ENCODE data around the gene NUBP1. TPM values are rescaled to one million over a fixed set of nuclear protein-coding genes. Genes with fewer than 3 reads are reported as not detected.
A peak's percentile ranks its signal among the peaks of the same experiment; 100 is the strongest.

Gene NUBP1
- polyA plus RNA-seq: 46.8 TPM

DNA sequence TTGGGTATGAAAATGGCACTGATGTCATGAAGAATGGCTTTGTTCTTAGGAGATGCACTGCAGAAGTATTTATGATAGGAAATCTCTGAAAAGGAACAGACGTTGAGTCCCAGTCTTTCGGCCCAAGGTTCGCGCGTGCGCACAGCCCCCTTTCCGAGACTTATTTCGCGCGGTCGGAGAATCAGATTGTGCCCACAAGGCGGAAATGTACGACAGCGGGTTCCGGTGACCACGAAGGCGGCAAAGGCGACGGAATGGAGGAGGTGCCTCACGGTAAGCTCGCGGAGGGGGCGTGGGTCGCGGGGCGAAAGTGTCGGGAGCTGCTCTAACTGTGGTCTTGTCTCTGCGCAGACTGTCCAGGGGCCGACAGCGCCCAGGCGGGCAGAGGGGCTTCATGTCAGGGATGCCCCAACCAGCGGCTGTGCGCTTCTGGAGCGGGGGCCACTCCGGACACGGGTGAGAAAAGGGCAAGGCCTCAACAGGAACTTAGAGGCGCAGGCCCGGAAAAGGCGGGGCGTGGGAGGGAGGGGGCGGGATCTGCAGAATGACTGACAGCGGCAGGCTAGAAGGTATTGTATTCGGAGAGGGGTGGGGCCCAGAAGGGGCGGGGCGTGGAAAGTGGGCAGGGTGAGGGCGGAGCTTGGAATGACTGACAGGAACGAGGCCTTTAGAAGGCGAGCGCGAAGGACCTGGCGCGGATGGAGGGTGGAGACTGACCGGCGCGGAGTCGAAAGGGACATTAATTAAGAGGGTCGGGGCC is at the start of gene NUBP1:
NUBP1 (plus strand) TSS at position 233 of the 760 bp plus-strand sequence; CDS start at position 255, 22 bp downstream.
- Mint-ChIP-seq H3K27me3 (no peaks in the 10 kb centered on the region), H3K4me1 (peaks cover 25 to 32% (median 27%) of the 10 kb centered on the region in 3 donors), H3K4me3 (peak within 1 kb of the TSS; percentile 85 to 98 (median 96)), H3K27ac (peak within 1 kb of the TSS; percentile 89 to 100 (median 98)), H3K9me3 (no peaks in the 10 kb centered on the region), H3K36me3 (peaks cover 4% of the 10 kb centered on the region)

DNA sequence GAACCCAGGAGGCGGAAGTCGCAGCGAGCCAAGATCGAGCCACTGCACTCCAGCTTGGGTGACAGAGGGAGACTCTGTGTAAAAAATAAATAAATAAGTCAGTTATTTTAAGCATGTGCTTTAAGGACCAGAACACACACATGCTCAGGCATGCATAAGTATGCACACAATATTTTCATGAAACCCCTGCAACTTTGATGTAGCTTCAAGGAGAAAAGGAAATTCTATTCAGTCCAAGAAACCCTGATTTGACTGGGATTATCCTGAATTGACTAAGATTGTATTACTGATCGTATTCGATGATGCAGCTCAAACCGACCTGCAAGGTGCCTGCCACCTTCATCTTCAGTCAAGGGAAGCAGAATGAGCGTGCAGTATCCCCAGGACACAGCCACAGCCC is 49.8 kb upstream of the NUBP1 start:
- Mint-ChIP-seq H3K36me3 (peaks cover 2% of the 10 kb centered on the region), H3K9me3 (no peaks in the 10 kb centered on the region), H3K4me1 (no peaks in the 10 kb centered on the region), H3K27me3 (peaks cover 9% of the 10 kb centered on the region), H3K27ac (peak overlapping the region in 1 of 3 donors; percentile 31), H3K4me3 (no peak overlapping the region)

DNA sequence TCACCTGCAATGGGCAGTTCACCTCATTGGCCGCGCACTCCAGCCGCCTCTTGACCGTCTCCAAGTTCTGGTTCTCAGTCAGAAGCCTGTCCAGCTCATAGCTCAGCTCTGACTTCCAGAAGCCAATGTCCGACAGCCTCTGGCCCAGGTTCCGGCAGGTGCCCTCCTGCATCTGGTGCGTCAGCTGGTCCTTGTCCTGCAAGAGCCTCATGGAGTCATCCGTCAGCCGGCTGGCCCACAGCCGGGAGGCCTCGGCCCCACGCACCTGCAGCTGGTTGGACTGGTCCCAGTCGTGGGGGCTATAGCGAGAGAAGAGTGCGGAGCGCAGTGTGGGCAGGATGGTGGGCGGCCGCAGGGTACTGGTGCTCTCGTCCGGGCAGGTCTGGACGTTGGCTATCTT is 49.3 kb upstream of the NUBP1 start:
- Mint-ChIP-seq H3K27ac (no peak overlapping the region), H3K27me3 (peaks cover 7% of the 10 kb centered on the region), H3K4me3 (no peak overlapping the region), H3K4me1 (no peaks in the 10 kb centered on the region), H3K9me3 (no peaks in the 10 kb centered on the region), H3K36me3 (peaks cover 2% of the 10 kb centered on the region)

DNA sequence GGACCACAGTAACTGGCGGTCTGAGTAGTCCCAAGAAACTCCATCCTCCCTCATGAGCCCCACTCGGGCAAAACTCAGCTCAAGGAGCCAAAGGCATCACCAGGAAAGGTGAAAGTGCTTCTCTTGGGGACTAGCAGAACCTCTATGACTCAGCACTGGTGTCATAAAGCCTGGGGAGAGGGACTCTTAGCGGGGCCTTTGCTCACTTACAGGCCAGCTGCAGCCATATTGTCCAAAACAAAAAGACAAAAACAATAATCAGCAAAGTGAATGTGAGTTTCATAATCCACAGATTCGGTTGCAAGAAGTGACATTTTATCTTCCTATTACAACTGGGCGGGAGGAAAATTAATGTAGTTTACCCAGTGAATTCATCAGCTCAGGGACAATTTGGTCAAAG is 48.8 kb upstream of the NUBP1 start, which contains the start of gene TEKT5:
TEKT5 (minus strand) TSS at position 101 of the 400 bp plus-strand sequence; CDS start at position 44, 57 bp downstream.
- Mint-ChIP-seq H3K36me3 (peaks cover 2% of the 10 kb centered on the region), H3K4me3 (no peak within 1 kb of the TSS), H3K4me1 (no peaks in the 10 kb centered on the region), H3K9me3 (no peaks in the 10 kb centered on the region), H3K27ac (no peak within 1 kb of the TSS), H3K27me3 (peaks cover 5% of the 10 kb centered on the region)

DNA sequence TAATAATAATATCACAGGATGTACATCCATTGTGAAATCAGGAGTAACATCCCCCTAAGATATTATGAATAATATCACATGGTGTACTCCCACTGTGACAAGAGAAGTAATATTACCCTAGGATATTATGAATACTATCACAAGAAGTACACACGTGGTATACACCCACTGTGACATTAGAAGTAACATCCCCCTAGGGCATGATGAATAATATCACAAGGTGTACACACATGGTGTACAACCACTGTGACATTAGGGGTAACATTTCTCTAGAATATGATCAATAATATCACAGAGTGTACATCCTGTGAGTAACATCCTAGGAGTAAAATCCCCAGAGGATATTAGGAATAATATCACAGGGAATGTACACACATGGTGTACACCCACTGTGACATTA is 43.9 kb upstream of the NUBP1 start:
- Mint-ChIP-seq H3K4me1 (no peaks in the 10 kb centered on the region), H3K9me3 (no peaks in the 10 kb centered on the region), H3K36me3 (no peaks in the 10 kb centered on the region), H3K4me3 (no peak overlapping the region), H3K27me3 (no peaks in the 10 kb centered on the region), H3K27ac (no peak overlapping the region)

DNA sequence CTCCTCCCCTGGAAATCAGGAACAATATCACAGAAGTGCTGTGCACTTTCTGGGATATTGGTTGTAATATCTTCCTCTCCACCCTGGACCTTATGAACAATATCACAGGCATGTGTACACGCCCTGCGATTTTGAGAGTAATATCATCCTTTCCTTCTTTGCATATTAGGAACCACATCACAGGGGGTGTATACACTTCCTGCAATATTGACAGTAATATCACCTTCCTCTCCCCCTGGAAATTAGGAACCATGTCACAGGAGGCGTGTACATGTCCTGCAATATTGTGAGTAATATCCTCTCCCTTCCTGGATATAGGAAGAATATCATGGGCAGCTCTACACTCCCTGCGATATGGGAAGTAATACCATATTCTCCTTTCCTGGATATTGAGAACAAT is 34.7 kb upstream of the NUBP1 start:
- Mint-ChIP-seq H3K4me1 (peaks cover 0 to 2% (median 0%) of the 10 kb centered on the region in 3 donors), H3K36me3 (no peaks in the 10 kb centered on the region), H3K27ac (no peak overlapping the region)

DNA sequence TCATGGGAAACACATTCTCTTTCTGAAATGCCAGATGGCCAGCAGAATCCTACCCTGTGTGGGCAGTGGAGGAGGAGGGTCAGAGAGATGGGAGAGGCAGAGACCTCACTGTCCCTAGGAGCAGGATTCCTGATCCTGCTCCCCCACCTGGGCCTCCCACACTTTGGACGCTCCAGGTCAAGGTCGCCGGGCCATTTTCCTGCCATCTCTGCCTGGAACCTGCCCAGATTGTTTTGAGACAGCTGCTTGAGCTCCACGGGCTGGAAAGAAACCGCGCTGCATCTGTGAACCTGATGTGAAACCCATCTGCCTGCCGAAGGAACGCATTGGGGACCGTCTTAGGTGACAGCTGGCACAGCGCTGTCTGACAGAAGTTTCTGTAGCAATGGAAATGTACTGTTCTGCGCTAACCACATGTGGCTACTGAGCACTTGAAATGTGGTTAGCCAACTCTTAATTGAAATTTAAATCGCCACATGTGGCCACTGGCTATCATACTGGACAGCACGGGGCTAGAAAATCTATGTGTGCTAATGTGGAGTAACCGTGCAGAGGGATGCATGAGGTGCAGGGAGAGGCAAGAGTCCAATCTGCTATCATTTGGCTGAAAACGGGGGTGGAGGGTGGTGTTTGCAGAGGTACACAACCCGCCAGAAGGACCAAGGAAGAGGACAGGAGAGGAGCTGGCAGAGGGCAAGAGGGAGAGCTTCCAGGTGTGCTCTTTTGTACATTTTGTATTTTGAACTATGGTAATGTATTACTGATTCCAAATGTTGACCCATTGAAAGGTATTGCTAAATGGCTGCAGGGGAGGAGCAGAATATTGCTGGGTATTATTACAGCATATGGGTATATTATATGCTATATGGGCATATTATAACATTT is 15.4 kb upstream of the NUBP1 start:
- no peak overlapping the region for H3K4me3 Mint-ChIP-seq

More for the DNA sequence above, 34.7 kb upstream of the NUBP1 start:
- H3K4me3 Mint-ChIP-seq: no peak overlapping the region
- H3K9me3 Mint-ChIP-seq: no peaks in the 10 kb centered on the region
- H3K27me3 Mint-ChIP-seq: peaks cover 2% of the 10 kb centered on the region

DNA sequence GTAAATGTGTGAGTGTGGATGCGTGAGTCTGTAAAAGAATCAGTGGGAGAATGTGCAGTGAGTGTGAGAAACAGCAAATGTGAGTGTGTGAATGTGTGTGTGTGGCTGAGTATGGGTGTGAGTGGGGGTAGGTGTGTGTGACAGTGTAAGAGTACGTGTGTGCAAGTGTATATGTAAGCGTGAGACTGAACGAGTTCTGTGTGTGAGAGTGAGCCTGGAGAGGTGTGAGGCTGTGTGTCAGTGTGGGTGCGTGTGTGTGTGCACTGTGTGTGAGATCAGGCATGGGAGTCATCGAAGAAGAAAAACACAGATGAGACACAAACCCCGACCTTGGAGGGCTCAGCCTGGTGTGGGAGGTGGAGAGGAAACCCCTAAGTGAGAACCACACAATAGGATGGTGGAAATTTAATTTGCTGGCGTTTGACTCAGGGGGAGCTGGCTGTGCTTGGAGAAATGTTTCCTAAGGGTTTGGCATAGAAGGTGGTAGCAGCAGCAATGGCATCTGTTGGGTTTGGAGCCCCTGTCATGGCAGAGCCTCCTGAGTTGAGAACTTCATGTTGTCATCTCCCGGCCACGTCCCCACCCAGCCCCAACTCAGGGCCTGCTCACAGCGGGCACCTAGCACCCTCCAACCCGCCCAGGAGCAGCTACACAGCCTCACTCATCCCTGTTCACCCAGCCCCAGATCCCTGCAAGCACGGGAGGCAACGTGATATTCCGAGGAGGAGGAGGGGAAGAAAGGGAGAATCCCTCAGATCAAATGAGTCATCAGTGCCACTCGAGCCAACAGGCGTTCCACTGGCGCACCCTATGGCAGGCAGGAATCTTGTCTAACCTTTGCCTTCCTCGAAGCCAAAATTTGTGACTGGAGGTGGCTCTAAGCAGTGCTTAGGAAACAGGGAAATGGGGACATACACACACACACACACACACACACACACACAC is 14.3 kb upstream of the NUBP1 start:
- no peak overlapping the region for H3K4me3 Mint-ChIP-seq
- H3K27me3 Mint-ChIP-seq: no peaks in the 10 kb centered on the region
- no peaks in the 10 kb centered on the region for H3K4me1 Mint-ChIP-seq
- no peak overlapping the region for H3K27ac Mint-ChIP-seq
- no peaks in the 10 kb centered on the region for H3K36me3 Mint-ChIP-seq
- H3K9me3 Mint-ChIP-seq: peaks cover 0 to 4% (median 1%) of the 10 kb centered on the region in 3 donors

More for the DNA sequence above, 15.4 kb upstream of the NUBP1 start:
- no peaks in the 10 kb centered on the region for H3K36me3 Mint-ChIP-seq
- H3K4me1 Mint-ChIP-seq: no peaks in the 10 kb centered on the region
- H3K27ac Mint-ChIP-seq: no peak overlapping the region
- no peaks in the 10 kb centered on the region for H3K27me3 Mint-ChIP-seq
- H3K9me3 Mint-ChIP-seq: peaks cover 0 to 1% (median 0%) of the 10 kb centered on the region in 3 donors

DNA sequence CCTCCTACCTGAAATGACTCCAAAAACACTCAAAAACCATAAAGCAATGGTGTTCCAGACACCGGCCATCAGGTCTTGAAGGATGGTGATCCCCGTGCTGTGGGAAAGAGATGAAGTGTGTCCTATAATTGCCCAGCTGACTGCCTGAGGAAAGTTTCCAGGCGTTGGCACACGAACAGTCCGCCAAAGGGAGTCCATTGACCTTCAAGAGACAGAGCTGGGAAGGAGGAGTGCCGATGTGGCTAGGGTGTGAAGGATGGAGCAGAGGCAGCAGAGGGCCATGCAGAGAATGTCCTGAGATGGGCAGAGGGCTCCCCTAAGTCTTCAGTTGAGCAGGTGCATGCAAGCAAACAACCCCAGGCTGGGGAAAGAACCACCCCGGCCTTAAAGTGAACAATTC is 11.9 kb upstream of the NUBP1 start:
- Mint-ChIP-seq H3K36me3 (no peaks in the 10 kb centered on the region), H3K9me3 (peaks cover 0 to 4% (median 1%) of the 10 kb centered on the region in 3 donors), H3K4me1 (peaks cover 0 to under 1% (median 0%) of the 10 kb centered on the region in 3 donors), H3K27me3 (no peaks in the 10 kb centered on the region), H3K27ac (no peak overlapping the region), H3K4me3 (no peak overlapping the region)

DNA sequence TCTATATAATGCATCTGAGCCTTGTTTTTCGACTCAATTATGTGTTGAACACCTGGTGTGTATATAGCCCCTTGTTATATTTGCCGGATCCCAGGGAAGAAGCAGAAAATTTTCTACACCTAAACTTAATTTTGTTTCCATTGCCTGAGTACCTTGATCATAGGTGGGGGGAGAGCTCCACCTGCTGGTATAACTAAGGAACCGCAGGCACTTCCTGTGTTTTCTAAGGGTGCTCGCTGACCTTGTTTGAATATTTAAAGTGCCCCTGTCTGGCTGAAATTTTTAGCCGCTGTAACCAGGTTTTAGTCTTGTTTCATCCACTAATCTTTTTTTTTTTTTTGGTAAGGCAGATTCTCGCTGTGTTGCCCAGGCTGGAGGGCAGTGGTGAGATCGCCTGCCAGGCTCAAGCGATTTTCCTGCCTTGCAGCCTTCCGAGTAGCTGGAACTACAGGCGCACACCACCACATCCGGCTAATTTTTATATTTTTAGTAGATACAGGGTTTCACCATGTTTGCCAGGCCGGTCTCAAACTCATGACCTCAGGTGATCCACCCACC is 6.5 kb upstream of the NUBP1 start:
- Mint-ChIP-seq H3K4me3 (peak overlapping the region; percentile 84 to 93 (median 88)), H3K27me3 (no peaks in the 10 kb centered on the region), H3K9me3 (peaks cover 0 to 4% (median 1%) of the 10 kb centered on the region in 3 donors), H3K36me3 (peaks cover 2% of the 10 kb centered on the region), H3K27ac (peak overlapping the region; percentile 48 to 91 (median 84)), H3K4me1 (peaks cover 20 to 31% (median 25%) of the 10 kb centered on the region in 3 donors)

DNA sequence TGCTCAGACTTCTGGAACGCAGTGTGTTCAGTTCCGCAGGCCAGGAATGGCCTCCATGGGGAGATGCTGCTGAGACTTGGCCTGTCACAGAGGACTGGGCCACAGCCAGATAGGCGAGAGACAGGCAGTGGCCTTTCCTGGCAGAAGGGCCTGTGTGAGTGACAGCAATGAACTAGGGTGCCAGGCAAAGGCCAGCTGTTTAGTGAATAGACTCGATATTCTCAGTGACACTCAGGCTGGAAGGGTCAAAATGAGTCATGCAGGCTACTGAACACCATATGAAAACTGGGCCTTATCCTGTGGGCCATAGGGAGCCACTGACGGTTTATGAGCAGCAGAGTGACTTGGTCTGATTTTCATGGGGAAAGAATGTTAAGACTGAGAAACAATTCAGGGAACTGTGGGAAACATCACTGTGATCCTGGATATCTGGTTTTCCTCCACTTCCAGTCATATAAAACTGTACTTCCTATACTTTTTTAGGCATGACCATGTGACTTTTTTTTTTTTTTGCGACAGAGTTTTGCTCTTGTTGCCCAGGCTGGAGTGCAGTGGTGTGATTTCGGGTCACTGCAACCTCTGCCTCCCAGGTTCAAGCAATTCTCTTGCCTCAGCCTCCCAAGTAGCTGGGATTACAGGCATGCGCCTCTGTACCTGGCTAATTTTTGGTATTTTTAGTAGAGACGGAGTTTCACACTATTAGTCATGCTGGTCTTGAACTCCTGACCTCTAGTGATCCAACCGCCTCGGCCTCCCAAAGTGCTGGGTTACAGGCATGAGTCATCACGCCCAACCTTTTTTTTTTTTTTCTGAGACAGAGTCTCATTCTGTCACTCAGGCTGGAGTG is 5.2 kb upstream of the NUBP1 start:
- H3K4me1 Mint-ChIP-seq: peaks cover 22 to 32% (median 31%) of the 10 kb centered on the region in 3 donors
- peak overlapping the region; percentile 25 to 86 (median 64) for H3K4me3 Mint-ChIP-seq
- H3K9me3 Mint-ChIP-seq: peaks cover 0 to under 1% (median 0%) of the 10 kb centered on the region in 3 donors
- peaks cover 2% of the 10 kb centered on the region for H3K36me3 Mint-ChIP-seq
- peak overlapping the region in 1 of 3 donors; percentile 83 for H3K27ac Mint-ChIP-seq
- H3K27me3 Mint-ChIP-seq: no peaks in the 10 kb centered on the region

DNA sequence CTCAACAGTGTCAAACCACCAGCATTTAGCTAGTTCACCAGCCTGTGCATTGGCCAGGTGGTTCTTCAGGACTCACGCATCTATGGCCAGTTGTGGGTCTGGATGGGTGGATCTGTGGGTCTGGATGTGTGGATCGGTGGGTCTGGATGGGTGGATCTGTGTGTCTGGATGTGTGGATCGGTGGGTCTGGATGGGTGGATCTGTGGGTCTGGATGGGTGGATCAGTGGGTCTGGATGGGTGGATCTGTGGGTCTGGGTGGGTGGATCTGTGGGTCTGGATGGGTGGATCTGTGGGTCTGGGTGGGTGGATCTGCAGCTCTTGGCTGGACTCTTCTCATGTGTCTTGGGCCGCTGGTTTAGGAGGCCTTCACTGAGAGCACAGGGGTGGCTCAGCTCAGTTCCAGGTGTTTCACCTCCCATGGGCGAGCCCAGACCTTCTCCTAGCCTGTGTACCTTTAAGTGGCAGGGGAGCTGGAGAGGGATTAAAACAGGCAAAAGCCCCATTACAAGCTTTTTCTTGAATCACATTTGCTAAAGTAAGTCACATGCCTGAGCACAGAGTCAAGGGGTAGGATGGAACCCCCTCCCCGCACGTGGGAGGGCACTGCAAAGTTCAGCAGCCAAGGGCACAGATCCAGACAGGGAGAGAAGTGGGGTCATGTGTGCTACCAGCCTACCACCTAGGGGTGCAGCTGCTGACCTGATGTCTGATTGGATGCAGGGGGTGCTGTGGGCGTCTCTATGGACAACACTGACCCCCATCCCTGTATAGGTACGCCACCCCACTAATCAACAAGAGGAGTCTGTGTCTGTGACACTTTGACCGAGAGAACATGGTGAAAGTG is 3.4 kb upstream of the NUBP1 start:
- peak overlapping the region in 2 of 3 donors; percentile 73 to 74 for H3K27ac Mint-ChIP-seq
- H3K4me1 Mint-ChIP-seq: peaks cover 31 to 36% (median 34%) of the 10 kb centered on the region in 3 donors
- peak overlapping the region in 3 of 4 donors; percentile 52 to 73 (median 58) for H3K4me3 Mint-ChIP-seq
- no peaks in the 10 kb centered on the region for H3K9me3 Mint-ChIP-seq
- no peaks in the 10 kb centered on the region for H3K27me3 Mint-ChIP-seq
- peaks cover 4% of the 10 kb centered on the region for H3K36me3 Mint-ChIP-seq

Data from IgD-negative memory B cell (primary cell).